ENCODE results near the gene DEFB121.
"Not testable (repeated sequence)": the region's sequence is repeated elsewhere in the genome, so short reads cannot be mapped to it uniquely, and the experiment has no call there.

The DEFB121 gene, protein sequence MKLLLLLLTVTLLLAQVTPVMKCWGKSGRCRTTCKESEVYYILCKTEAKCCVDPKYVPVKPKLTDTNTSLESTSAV

GRCh38 chr20:31406115-31406514 is at the start of gene DEFB121:
Gene DEFB121 (minus strand): TSS chr20:31406215. CDS start chr20:31406152, 63 bp downstream.
- DNase-seq (ENCODE audit: low read depth in 1 of 2, low spot score in 1 of 2) = no peak

DNA sequence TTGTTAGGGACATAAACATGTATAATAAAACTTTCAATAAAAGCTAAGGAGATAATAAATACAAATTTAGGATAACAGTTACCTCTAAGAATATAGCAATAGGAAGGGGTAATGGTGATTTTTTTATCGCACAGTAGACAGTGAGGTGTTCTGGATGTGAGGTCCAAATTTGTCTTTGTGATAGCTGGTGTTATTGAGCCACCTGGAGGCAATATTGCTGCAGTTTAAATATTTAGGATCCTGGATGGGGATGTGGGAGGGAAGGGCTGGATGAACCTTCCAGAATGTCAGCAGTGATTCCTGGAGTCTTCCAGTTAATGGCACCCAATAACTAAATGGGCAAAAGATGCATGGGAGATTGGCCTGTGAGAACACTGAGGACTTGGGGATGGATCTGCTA is 48.3 kb upstream of the DEFB121 start:
- no peak for DNase-seq (ENCODE audit: low read depth in 1 of 2, low spot score in 1 of 2)

DNA sequence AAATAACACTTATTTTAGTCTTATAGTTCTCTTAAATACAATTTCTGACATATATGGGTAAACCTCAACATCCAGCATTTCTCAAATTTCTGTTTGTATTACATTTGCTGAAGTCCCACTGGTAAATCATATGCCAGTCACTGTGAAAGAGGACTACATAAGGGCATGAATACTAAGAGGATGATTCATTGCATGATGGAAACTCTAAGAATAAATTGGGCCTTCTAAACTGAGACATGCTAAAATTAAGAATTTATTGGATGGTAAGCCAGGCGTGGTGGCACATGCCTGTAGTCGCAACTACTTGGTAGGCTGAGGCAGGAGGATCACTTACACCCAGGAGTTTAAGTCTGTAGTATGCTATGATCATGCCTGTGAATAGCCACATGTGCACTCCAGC is 46.6 kb upstream of the DEFB121 start:
- no peak for DNase-seq (ENCODE audit: low read depth in 1 of 2, low spot score in 1 of 2)

DNA sequence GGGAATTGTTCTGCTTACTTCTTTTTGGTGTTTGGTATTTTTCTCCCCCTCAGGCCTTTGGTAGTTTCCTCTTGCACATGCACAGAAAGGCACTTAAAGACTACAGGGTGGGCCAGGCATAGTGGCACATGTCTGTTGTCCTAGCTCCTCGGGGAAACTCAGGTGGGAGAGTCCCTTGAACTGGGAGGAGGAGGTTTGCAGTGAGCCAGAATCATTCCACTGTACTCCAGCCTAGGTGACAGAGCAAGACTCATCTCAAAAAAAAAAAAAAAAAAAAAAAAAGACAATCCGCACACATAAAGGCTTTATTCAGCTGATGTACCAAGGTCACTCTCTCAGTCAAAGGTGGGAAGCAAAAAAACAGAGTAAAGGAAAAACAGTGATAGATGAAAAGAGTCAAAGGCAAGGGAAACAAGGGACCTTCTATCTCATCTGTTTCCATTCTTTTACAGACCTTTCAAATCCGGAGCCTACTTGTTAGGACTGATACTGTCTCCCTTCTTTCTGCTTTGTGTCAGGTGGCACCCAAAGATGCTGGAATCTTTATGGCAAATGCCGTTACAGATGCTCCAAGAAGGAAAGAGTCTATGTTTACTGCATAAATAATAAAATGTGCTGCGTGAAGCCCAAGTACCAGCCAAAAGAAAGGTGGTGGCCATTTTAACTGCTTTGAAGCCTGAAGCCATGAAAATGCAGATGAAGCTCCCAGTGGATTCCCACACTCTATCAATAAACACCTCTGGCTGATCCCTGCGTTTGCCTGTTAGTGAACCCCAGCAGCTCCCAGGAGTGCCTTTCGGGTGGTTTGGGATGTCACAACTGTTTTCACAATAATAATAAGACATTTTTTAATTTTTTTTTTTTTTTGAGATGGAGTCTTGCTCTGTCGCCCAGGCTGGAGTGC is 43.7 kb upstream of the DEFB121 start:
- no peak for DNase-seq (ENCODE audit: low read depth in 1 of 2, low spot score in 1 of 2)

DNA sequence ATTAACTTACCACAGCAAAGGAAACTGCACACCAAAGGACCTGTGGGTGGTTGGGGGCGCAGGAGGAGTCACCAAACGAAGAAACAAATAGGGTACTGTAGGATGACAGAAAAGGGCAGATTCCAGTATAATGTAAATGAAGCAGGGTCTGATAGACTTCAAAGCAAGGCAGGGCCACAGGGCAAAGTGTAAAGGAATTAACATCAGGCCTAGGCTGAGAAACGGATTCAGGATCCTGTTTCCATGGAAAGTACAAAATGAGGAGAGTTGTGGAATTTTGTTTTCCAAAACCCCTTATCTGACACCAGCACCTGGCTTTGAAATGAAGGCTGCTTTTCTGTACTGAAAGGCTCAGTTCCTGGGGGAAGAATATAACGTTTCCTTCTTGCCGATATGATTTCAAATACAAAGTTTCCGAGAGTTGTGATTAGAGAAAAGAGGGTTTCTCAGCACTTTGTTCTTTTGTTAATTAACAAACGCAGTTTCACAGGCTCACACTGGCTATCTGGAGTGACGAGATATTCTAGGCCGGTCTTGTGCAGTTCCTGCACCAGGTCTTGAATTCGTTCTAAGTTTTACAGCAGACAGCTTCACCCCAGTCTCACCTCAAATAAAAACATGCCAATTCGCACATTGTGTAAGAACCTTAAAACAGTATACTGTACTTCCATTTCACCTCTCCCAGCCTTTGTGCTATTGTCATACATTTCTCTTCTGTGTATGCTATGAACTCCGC is 40.2 kb upstream of the DEFB121 start:
- no peak for DNase-seq (ENCODE audit: low read depth in 1 of 2, low spot score in 1 of 2)

DNA sequence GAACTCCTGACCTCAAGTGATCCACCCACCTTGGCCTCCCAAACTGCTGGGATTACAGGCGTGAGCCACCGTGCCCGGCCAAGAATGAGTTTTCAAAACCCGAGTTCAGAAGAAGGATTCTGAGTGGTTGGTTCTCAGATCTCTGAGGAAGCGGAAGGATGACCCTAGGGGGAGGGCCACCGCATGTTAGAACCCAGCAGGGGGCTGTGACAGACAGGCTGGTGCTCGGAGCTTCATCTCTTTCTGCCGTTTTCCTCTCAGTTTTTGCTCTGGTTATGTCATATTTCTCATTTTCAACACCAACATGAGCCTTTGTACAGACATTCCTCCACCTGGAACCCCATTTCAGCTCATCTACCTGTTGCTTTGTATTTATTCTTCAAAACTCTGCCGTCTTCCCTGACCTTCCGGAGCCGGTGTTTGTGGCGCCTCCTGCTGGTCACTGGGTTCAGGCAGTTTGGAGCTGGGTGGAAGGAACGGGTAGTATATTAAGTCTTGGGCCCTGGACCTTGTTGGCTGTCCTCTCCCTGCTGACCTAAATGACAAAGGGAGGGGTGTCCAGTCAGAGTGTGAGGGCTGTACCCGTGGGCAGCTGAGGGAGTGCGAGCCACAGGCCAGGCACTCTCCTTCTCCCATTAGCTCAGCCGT is 34.1 kb upstream of the DEFB121 start, which contains the start of gene DEFB123:
Gene DEFB123, plus strand, starts transcription at position 621 of the 648 bp plus-strand sequence. CDS start 67 bp downstream, outside the sequence.
- DNase-seq (ENCODE audit: low read depth in 1 of 2, low spot score in 1 of 2) = no peak

- no peak for DNase-seq (ENCODE audit: low read depth in 1 of 2, low spot score in 1 of 2)
These were observed 24.6 kb upstream of the DEFB121 start for GRCh38 chr20:31430568-31431115.

DNA sequence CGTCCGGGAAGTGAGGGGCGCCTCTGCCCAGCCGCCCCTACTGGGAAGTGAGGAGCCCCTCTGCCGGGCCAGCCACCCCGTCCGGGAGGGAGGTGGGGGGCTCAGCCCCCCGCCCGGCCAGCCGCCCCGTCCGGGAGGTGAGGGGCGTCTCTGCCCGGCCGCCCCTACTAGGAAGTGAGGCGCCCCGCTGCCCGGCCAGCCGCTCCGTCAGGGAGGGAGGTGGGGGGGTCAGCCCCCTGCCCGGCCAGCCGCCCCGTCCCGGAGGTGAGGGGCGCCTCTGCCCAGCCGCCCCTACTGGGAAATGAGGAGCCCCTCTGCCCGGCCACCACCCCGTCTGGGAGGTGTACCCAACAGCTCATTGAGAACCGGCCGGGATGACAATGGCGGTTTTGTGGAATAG is 21.6 kb upstream of the DEFB121 start:
- DNase-seq (ENCODE audit: low read depth in 1 of 2, low spot score in 1 of 2) = not testable (repeated sequence)

DNA sequence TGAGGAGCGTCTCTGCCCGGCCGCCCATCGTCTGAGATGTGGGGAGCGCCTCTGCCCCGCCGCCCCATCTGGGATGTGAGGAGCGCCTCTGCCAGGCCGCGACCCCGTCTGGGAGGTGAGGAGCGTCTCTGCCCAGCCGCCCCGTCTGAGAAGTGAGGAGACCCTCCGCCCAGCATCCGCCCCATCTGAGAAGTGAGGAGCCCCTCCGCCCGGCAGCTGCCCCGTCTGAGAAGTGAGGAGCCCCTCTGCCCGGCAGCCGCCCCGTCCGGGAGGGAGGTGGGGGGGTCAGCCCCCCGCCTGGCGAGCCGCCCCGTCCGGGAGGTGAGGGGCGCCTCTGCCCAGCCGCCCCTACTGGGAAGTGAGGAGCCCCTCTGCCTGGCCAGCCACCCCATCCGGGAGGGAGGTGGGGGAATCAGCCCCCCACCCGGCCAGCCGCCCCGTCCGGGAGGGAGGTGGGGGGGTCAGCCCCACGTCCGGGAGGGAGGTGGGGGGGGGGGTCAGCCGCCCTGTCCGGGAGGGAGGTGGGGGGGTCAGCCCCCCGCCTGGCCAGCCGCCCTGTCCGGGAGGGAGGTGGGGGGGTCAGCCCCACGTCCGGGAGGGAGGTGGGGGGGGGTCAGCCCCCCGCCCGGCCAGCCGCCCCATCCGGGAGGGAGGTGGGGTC is 21.0 kb upstream of the DEFB121 start:
- not testable (repeated sequence) for DNase-seq (ENCODE audit: low read depth in 1 of 2, low spot score in 1 of 2)

DNA sequence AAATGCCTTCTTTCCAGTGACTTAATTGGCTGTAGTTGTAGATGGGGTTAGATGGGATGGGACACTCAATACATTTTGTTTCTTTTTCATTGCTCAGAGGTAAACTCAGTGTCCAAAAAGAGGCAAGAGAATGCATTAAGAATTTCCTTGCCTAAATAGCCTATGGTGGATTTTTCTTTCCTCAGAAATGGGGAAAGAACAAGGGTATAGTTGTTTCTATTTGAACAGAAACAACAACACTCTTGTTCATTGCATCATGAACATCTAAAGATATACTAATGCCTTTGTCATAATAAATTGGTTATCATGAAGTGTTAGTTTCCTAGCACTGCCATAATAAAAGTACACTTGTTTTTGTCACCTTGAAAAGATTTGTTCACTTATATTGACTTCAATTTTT is 19.8 kb upstream of the DEFB121 start:
- DNase-seq (ENCODE audit: low read depth in 1 of 2, low spot score in 1 of 2) = no peak

- DNase-seq (ENCODE audit: low read depth in 1 of 2, low spot score in 1 of 2) = no peak
These were observed 12.3 kb upstream of the DEFB121 start for GRCh38 chr20:31418307-31418706.

DNA sequence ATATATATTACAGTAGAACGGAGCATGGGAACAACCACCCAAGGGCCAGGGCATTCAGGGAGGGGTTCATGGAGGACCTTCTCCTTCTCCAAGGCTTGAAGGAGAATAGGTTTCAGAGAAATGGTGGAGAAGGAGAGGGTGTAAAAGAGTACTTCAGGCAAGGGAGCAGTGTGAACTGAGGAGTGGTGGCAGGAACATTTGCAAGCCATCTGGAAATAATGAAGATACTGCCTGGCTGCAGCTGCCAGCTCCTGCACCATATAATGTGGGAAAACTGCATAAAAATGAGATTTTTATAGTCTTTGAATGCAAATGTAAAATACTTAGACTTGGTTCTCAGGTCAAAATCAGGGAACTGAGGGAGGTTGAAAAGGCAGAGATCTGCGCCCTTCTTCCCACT is 9.6 kb upstream of the DEFB121 start:
- DNase-seq (ENCODE audit: low read depth in 1 of 2, low spot score in 1 of 2) = no peak

DNA sequence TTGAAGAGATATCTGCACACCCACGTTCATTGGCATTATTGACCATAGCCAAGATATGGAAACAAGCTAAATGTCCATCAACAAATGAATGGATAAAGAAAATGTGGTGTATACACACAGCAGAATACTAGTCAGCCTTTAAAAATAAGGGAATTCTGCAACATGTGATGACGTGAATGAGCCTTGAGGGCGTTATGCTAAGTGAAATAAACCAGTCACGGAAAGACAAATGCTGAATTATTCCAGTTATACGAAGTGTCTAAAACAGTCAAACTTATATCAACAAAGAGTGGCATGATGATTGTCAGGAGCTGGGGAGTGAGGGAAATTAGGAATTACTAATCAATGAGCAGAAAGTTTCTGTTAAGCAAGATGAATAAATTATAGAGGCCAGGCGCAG is 8.4 kb upstream of the DEFB121 start:
- DNase-seq (ENCODE audit: low read depth in 1 of 2, low spot score in 1 of 2) = no peak

GRCh38 chr20:31410011-31410410 is 4.0 kb upstream of the DEFB121 start:
- DNase-seq (ENCODE audit: low read depth in 1 of 2, low spot score in 1 of 2) = no peak

GRCh38 chr20:31403886-31404285 is 2.1 kb downstream of the DEFB121 start:
- no peak for DNase-seq (ENCODE audit: low read depth in 1 of 2, low spot score in 1 of 2)

- no peak for DNase-seq (ENCODE audit: low read depth in 1 of 2, low spot score in 1 of 2)
These were observed 11.1 kb downstream of the DEFB121 start for GRCh38 chr20:31394900-31395299.

- DNase-seq (ENCODE audit: low read depth in 1 of 2, low spot score in 1 of 2) = no peak
These were observed 13.2 kb downstream of the DEFB121 start for GRCh38 chr20:31392836-31393235.

DNA sequence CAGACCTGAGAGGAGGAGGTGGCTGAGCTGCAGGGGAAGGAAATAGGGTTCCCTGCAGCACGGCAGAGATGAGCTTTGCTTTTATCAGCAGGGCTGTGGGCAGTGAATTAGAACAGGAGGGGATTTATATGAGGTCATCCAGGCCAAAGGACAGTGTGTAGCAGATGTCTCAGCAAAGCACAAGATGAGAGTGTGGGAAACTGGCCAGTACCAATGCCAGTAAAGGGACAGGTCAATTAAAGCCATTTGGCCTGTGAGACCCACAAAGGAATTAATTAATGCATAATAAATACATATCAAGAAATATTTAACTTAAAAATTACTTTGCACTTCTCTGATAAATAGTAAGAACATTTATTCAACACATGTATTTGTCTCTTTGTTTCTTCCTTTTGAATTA is 15.5 kb downstream of the DEFB121 start, which contains the start of gene DEFB119:
Gene DEFB119, minus strand, starts transcription at position 101 of the 400 bp plus-strand sequence. CDS start 107 bp downstream, outside the sequence.
- no peak for DNase-seq (ENCODE audit: low read depth in 1 of 2, low spot score in 1 of 2)

- no peak for DNase-seq (ENCODE audit: low read depth in 1 of 2, low spot score in 1 of 2)
These were observed 31.7 kb downstream of the DEFB121 start for GRCh38 chr20:31374346-31374745.

GRCh38 chr20:31368301-31368700 is 37.7 kb downstream of the DEFB121 start, which contains the start of gene DEFB118:
Gene DEFB118 (plus strand): TSS chr20:31368601. CDS start chr20:31368651, 50 bp downstream.
- no peak for DNase-seq (ENCODE audit: low read depth in 1 of 2, low spot score in 1 of 2)
